CD1c-positive myeloid dendritic cell (primary cell): ENCODE results near the gene ZSWIM1.

ENCODE experiments used
- DNase-seq: peaks from one replicate; pipeline ENCODE4 v3.0.0-alpha.2; 2016; ENCODE audit errors: extremely low spot score

The ZSWIM1 gene

GRCh38 chr20:45880988-45881788 is at the start of gene ZSWIM1:
TSS of gene ZSWIM1 (plus strand) at chr20:45881227. CDS start at chr20:45882593, 1,366 bp downstream.
- DNase-seq = peak; percentile 100

- DNase-seq = no peak
Measured at GRCh38 chr20:45832619-45833018, 48.4 kb upstream of the ZSWIM1 start.

GRCh38 chr20:45833030-45833882 is 47.8 kb upstream of the ZSWIM1 start, which contains the start of gene SNX21:
TSS of gene SNX21 (plus strand) at chr20:45833799. CDS start at chr20:45833920, 121 bp downstream.
- DNase-seq = peak; percentile 84

GRCh38 chr20:45833883-45834796 is 46.9 kb upstream of the ZSWIM1 start:
- DNase-seq = no peak

GRCh38 chr20:45834797-45835161 is 46.2 kb upstream of the ZSWIM1 start:
- no peak for DNase-seq

GRCh38 chr20:45835329-45835765 is 45.7 kb upstream of the ZSWIM1 start:
- peak; percentile 67 for DNase-seq

GRCh38 chr20:45835825-45836224 is 45.2 kb upstream of the ZSWIM1 start:
- no peak for DNase-seq

- no peak for DNase-seq
Measured at GRCh38 chr20:45836841-45837240, 44.2 kb upstream of the ZSWIM1 start.

GRCh38 chr20:45840700-45841198 is 40.3 kb upstream of the ZSWIM1 start:
- DNase-seq = no peak

- DNase-seq = no peak
Measured at GRCh38 chr20:45841407-45842129, 39.5 kb upstream of the ZSWIM1 start.

GRCh38 chr20:45842169-45842812 is 38.7 kb upstream of the ZSWIM1 start:
- DNase-seq = peak; percentile 48

GRCh38 chr20:45843506-45843905 is 37.5 kb upstream of the ZSWIM1 start:
- no peak for DNase-seq

- DNase-seq = no peak
Measured at GRCh38 chr20:45845452-45845851, 35.6 kb upstream of the ZSWIM1 start.

GRCh38 chr20:45848421-45848820 is 32.6 kb upstream of the ZSWIM1 start:
- no peak for DNase-seq

GRCh38 chr20:45848969-45849582 is 32.0 kb upstream of the ZSWIM1 start:
- DNase-seq = no peak

GRCh38 chr20:45850238-45850637 is 30.8 kb upstream of the ZSWIM1 start:
- DNase-seq = no peak

- DNase-seq = no peak
Measured at GRCh38 chr20:45850926-45851325, 30.1 kb upstream of the ZSWIM1 start.

GRCh38 chr20:45851501-45851900 is 29.5 kb upstream of the ZSWIM1 start:
- no peak for DNase-seq

GRCh38 chr20:45852326-45852725 is 28.7 kb upstream of the ZSWIM1 start:
- DNase-seq = no peak

- no peak for DNase-seq
Measured at GRCh38 chr20:45853484-45853883, 27.5 kb upstream of the ZSWIM1 start.
